Neutrophil (primary cell): ENCODE results near the gene ZNF729.

Experiments
- H3K27ac ChIP-seq: fragments of 200-600 bp; sonication (generic); 2 replicates; pipeline ENCODE4 v1.5.1; 2016; ENCODE audit warnings: mild to moderate bottlenecking, moderate library complexity
- H3K27me3 ChIP-seq: fragments of 200-600 bp; sonication (generic); 2 replicates; pipeline ENCODE4 v1.6.0; 2016; ENCODE audit warnings: mild to moderate bottlenecking
- H3K36me3 ChIP-seq: fragments of 200-600 bp; sonication (generic); 2 replicates; pipeline ENCODE4 v1.5.1; 2017
- H3K4me1 ChIP-seq, 2 experiments: fragments of 200-600 bp in 1 of 2; sonication (generic) in 1 of 2; 1 replicate in 1 of 2; 2 replicates in 1 of 2; pipeline versions ENCODE4 v1.5.1 to v1.6.1; 2013 to 2016; ENCODE audit warnings: low read depth in 1 of 2, low read length in 1 of 2, mild to moderate bottlenecking in 1 of 2, moderate library complexity in 1 of 2; ENCODE audit not compliant: control insufficient read depth in 1 of 2, insufficient read depth in 1 of 2
- H3K4me3 ChIP-seq, 2 experiments: fragments of 200-600 bp in 1 of 2; sonication (generic) in 1 of 2; 1 replicate in 1 of 2; 2 replicates in 1 of 2; pipeline ENCODE4 v1.5.1; 2013 to 2016; ENCODE audit warnings: low read depth in 1 of 2, low read length in 1 of 2, mild to moderate bottlenecking in 1 of 2, moderate library complexity in 1 of 2
- H3K9me3 ChIP-seq: fragments of 200-600 bp; sonication (generic); 2 replicates; pipeline ENCODE4 v1.5.1; 2016
- CTCF ChIP-seq: fragments of 200-600 bp; sonication (generic); IDR thresholded peaks from 2 replicates; pipeline ENCODE4 v1.5.1; 2016; ENCODE audit warnings: antibody characterized with exemption

Gene ZNF729

DNA sequence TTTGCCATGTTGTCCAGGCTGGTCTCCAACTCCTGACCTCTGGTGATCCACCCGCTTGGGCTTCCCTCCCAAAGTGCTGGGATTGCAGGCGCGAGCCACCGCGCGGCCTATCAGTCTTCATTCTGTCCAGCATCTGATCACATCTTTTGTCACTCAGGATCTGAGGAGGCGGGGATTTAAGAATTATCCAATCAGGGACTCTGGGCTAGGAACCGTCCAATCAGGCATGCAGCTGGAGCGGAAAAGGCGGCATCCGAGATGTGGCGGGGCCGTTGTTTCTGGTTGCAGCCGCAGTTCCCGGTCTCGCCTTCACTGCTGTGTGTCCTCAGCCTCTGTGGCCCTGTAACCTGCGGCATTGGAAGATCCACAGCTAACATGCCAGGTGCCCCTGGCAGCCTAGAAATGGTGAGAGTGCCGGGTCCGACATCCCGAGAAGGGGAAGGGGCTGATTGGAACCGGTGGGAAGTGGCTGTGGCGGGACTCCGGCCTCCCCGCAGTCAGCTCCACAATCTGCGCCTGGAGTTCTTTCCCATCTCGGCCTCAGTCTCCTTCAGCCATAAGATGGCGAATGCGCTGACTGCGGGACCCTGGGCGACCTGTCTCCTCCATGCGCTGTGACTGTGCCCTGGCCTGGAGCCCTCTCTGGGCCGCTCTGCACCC is at the start of gene ZNF729:
Gene ZNF729 (plus strand): TSS at position 291 of the 660 bp plus-strand sequence. CDS start 85 bp downstream, at position 376.
- H3K4me3 ChIP-seq, result no peak within 1 kb of the TSS
- no peaks in the 10 kb centered on the region for H3K4me1 ChIP-seq
- H3K27me3 ChIP-seq, result peaks cover 17% of the 10 kb centered on the region
- H3K9me3 ChIP-seq, result peaks cover 13% of the 10 kb centered on the region
- no peak within 1 kb of the TSS for H3K27ac ChIP-seq
- no peaks in the 10 kb centered on the region for H3K36me3 ChIP-seq
- no peak for TF ChIP-seq CTCF

DNA sequence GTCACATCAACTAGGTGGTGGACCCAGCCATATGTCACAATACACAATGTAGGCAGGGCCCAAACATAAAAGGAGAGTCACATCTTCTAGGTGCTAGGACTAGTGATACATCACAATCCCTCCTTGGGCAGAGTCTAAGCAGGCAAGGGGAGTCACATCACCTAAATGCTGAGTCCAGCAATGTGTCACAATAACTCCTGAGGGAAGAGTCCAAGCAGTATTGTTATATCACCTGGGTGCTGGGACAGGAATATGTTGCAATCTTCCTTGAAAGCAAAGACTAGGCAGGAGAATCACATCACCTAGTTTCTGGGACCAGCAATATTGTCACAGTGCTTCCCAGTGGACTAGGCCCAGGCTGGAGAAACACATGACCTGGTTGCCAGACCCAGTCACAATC is 29.4 kb upstream of the ZNF729 start:
- Histone ChIP-seq H3K9me3 (peaks cover 9% of the 10 kb centered on the region), H3K27ac (no peak overlapping the region), H3K36me3 (no peaks in the 10 kb centered on the region), H3K4me3 (no peak overlapping the region), H3K4me1 (no peaks in the 10 kb centered on the region), H3K27me3 (no peaks in the 10 kb centered on the region)
- TF ChIP-seq CTCF, result no peak

- H3K4me3 ChIP-seq, result no peak overlapping the region
- peaks cover 9% of the 10 kb centered on the region for H3K9me3 ChIP-seq
- H3K4me1 ChIP-seq, result no peaks in the 10 kb centered on the region
- no peak for TF ChIP-seq CTCF
- H3K27ac ChIP-seq, result no peak overlapping the region
- no peaks in the 10 kb centered on the region for H3K36me3 ChIP-seq
- H3K27me3 ChIP-seq, result no peaks in the 10 kb centered on the region
Observed at GRCh38 chr19:22257381-22257780, 28.9 kb upstream of the ZNF729 start.

- H3K4me1 ChIP-seq, result no peaks in the 10 kb centered on the region
- peaks cover 13% of the 10 kb centered on the region for H3K9me3 ChIP-seq
- TF ChIP-seq CTCF, result no peak
- H3K27ac ChIP-seq, result no peak overlapping the region
- no peak overlapping the region for H3K4me3 ChIP-seq
- H3K27me3 ChIP-seq, result no peaks in the 10 kb centered on the region
- no peaks in the 10 kb centered on the region for H3K36me3 ChIP-seq
Observed at GRCh38 chr19:22257916-22258315, 28.3 kb upstream of the ZNF729 start.

DNA sequence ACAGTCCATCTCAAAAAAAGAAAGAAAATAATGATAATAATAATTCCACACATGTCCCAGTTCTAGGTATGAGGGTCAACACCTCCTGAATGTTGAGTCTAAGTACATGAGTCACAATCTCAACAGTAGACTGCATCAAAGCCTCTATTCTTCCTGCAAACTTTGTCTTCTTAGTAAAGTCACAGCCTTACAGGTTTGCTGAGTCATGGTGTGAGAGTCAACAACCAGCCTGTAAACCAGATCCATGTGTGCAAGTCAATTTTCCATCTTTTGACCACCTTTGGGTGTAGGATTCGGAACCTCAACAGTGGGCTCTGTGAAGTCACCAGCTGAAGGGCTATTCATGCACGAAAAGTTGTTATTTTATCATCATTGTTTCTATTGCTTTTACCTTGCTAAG is 25.7 kb upstream of the ZNF729 start:
- Histone ChIP-seq H3K4me3 (no peak overlapping the region), H3K4me1 (no peaks in the 10 kb centered on the region), H3K27ac (no peak overlapping the region), H3K27me3 (no peaks in the 10 kb centered on the region), H3K9me3 (peaks cover 18% of the 10 kb centered on the region), H3K36me3 (no peaks in the 10 kb centered on the region)
- TF ChIP-seq CTCF, result no peak

DNA sequence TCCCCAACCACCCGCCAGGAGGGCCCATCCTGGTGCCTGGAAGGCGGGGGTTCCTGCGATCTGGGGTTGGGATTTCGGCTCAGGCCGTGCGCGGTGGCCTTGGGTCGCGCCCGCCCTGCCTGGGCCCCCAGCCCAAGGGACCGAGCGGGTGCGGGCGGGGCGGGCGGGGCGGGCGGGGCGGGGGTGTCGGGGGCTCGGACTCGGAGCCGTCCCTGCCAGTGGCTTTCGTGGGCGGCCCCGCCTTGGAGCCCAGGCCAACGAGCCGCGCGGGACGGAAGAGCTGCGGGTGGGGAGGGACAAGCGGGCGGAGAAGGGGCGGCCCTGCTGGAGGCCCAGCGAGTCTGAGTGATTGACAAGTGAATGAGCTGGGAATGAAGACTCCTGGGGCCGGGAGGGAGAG is 24.6 kb upstream of the ZNF729 start:
- no peaks in the 10 kb centered on the region for H3K4me1 ChIP-seq
- H3K9me3 ChIP-seq, result peaks cover 25% of the 10 kb centered on the region
- no peak for TF ChIP-seq CTCF
- H3K27ac ChIP-seq, result no peak overlapping the region
- no peaks in the 10 kb centered on the region for H3K27me3 ChIP-seq
- no peaks in the 10 kb centered on the region for H3K36me3 ChIP-seq
- no peak overlapping the region for H3K4me3 ChIP-seq
